B cell (primary cell): Measurements from ENCODE around the gene BEND4. TPM values are rescaled to one million over a fixed set of nuclear protein-coding genes. Genes with fewer than 3 reads are reported as not detected.

Experiments
- ATAC-seq: fragments of 200-7000 bp; cut with Tn5 transposase; one replicate; pipeline ENCODE4 v1.10.0; 2021; ENCODE audit warnings: low read depth, mild to moderate bottlenecking, moderate number of reproducible peaks, moderate library complexity
- CTCF ChIA-PET: fragments of 350-600 bp; sonication (Branson Sonifier 250); formaldehyde crosslinking; loops from one replicate; lab custom pipeline; 2021; ENCODE audit warnings: antibody characterized with exemption, inconsistent platforms; lab: Charles Lee
- POLR2A ChIA-PET: fragments of 350-600 bp; sonication (Branson Sonifier 250); formaldehyde crosslinking; loops from one replicate; lab custom pipeline; 2021; ENCODE audit warnings: antibody characterized with exemption; lab: Charles Lee
- DNase-seq: peaks from one replicate; pipeline ENCODE4 v3.0.0; 2013
- H2AFZ ChIP-seq: 2 replicates; pipeline ENCODE4 v1.6.1; 2012; ENCODE audit warnings: mild to moderate bottlenecking, low read depth, low read length; ENCODE audit not compliant: insufficient read depth, poor library complexity, severe bottlenecking
- H3K27ac ChIP-seq, 2 donors: 1 replicate in 1 of 2; 2 replicates in 1 of 2; pipeline ENCODE4 v1.5.1; 2012 to 2013; ENCODE audit warnings: low read length in 2 of 2, mild to moderate bottlenecking in 2 of 2, moderate library complexity in 1 of 2
- H3K27me3 ChIP-seq, 4 experiments: fragments of 200-600 bp in 1 of 4; sonication (generic) in 1 of 4; replicated peaks in 1 of 4; 1 replicate in 2 of 4; 2 replicates in 2 of 4; pipeline versions ENCODE4 v1.6.1 to v1.7.0; 2013 to 2016; ENCODE audit warnings: low read length in 3 of 4, mild to moderate bottlenecking in 2 of 4, mixed read lengths in 1 of 4, moderate library complexity in 1 of 4; ENCODE audit not compliant: insufficient read depth in 4 of 4, control insufficient read depth in 3 of 4; ENCODE audit errors: control extremely low read depth in 1 of 4
- H3K36me3 ChIP-seq, 2 experiments: replicated peaks in 1 of 2; 1 replicate in 1 of 2; 2 replicates in 1 of 2; pipeline versions ENCODE4 v1.6.1 to v1.7.1; 2013; ENCODE audit warnings: low read length in 1 of 2; ENCODE audit not compliant: insufficient read depth in 2 of 2, control insufficient read depth in 1 of 2; ENCODE audit errors: control extremely low read depth in 1 of 2, extremely low read depth in 1 of 2
- H3K4me1 ChIP-seq, 2 donors: fragments of 200-600 bp in 1 of 2; sonication (generic) in 1 of 2; 1 replicate in 1 of 2; 2 replicates in 1 of 2; pipeline versions ENCODE4 v1.5.1 to v1.6.1; 2013 to 2017; ENCODE audit warnings: low read length in 2 of 2; ENCODE audit not compliant: control insufficient read depth in 2 of 2, insufficient read depth in 2 of 2
- H3K4me2 ChIP-seq: replicated peaks from 2 replicates; pipeline ENCODE3; 2012; ENCODE audit warnings: mild to moderate bottlenecking, low read depth, low read length; ENCODE audit not compliant: poor library complexity, severe bottlenecking
- H3K4me3 ChIP-seq, 5 experiments: fragments of 200-600 bp in 1 of 5; sonication (generic) in 1 of 5; 1 replicate in 3 of 5; 2 replicates in 2 of 5; pipeline versions ENCODE4 v1.5.1 to v1.7.0; 2011 to 2016; ENCODE audit warnings: low read length in 4 of 5, mild to moderate bottlenecking in 4 of 5, low read depth in 2 of 5, control low read depth in 1 of 5, moderate library complexity in 1 of 5; ENCODE audit not compliant: insufficient read depth in 1 of 5; ENCODE audit errors: control extremely low read depth in 1 of 5, extremely low read depth in 1 of 5
- H3K79me2 ChIP-seq: fragments of 200-600 bp; sonication (generic); one replicate; pipeline ENCODE4 v1.6.0; 2016; ENCODE audit warnings: low read length; ENCODE audit not compliant: control insufficient read depth, insufficient read depth
- H3K9ac ChIP-seq: fragments of 200-600 bp; sonication (generic); 2 replicates; pipeline ENCODE4 v1.6.1; 2017; ENCODE audit warnings: mild to moderate bottlenecking, low read length, moderate library complexity
- H3K9me3 ChIP-seq, 3 donors: one replicate each; pipeline versions ENCODE4 v1.6.1 to v1.7.1; 2013; ENCODE audit warnings: low read length in 2 of 3; ENCODE audit not compliant: control insufficient read depth in 2 of 3, insufficient read depth in 1 of 3; ENCODE audit errors: control extremely low read depth in 1 of 3
- H4K20me1 ChIP-seq: 2 replicates; pipeline ENCODE4 v1.6.0; 2012; ENCODE audit warnings: mild to moderate bottlenecking, low read length; ENCODE audit not compliant: insufficient read depth, control insufficient read depth, poor library complexity, severe bottlenecking
- H3K27ac Mint-ChIP-seq: one replicate; pipeline ENCODE4 v1.8.0; 2021; ENCODE audit warnings: mixed read lengths
- H3K27me3 Mint-ChIP-seq: one replicate; pipeline ENCODE4 v1.8.0; 2021; ENCODE audit warnings: mixed read lengths
- H3K4me1 Mint-ChIP-seq: one replicate; pipeline ENCODE4 v1.8.0; 2021; ENCODE audit warnings: mixed read lengths
- H3K4me3 Mint-ChIP-seq: one replicate; pipeline ENCODE4 v1.8.0; 2021; ENCODE audit warnings: mixed read lengths
- H3K9me3 Mint-ChIP-seq: one replicate; pipeline ENCODE4 v1.8.0; 2022; ENCODE audit warnings: mixed read lengths; ENCODE audit not compliant: insufficient read depth
- CTCF ChIP-seq: fragments of 200-600 bp; IDR thresholded peaks from one replicate; pipeline ENCODE4 v1.8.0; 2022; ENCODE audit warnings: antibody characterized with exemption, mild to moderate bottlenecking
- EZH2 ChIP-seq: IDR thresholded peaks from 2 replicates; pipeline ENCODE4 v1.6.1; 2012; ENCODE audit warnings: borderline replicate concordance, low read depth, mild to moderate bottlenecking, moderate library complexity, low read length; ENCODE audit not compliant: insufficient read depth, poor library complexity, severe bottlenecking
- WGBS: methylation state at CpG from one replicate; pipeline ENCODE4 v1.1.5; 2013; ENCODE audit warnings: missing lambda C conversion rate; ENCODE audit not compliant: insufficient coverage; 5-methylcytosine and 5-hydroxymethylcytosine counted together
- intact Hi-C: fragments of 100-400 bp; cut with micrococcal nuclease; formaldehyde crosslinking; loops from one replicate; pipeline ENCODE4 v1.10.0; 2022
- polyA plus RNA-seq: library from polyadenylated mRNA; depleted of rRNA; stranded (reverse); fragments of >200 nt; gene quantifications from 2 replicates; pipeline ENCODE4 v1.2.3, GENCODE V29; 2012
- total RNA-seq, 2 donors: library from RNA; stranded (reverse); fragments of 120-200 nt in 1 of 2; gene quantifications; 1 replicate in 1 of 2; 2 replicates in 1 of 2; pipeline versions ENCODE4 v1.2.3 to v1.2.4, GENCODE V29; 2013 to 2022

The BEND4 gene
- total and polyA plus RNA-seq, 2 donors (not counting 1 experiment from before 2014, with no cell fraction given) = 4.3 to 18.6 TPM

GRCh38 chr4:42151568-42152506 is 618 bp downstream of the BEND4 start:
- Histone ChIP-seq H3K36me3 (no peaks in the 10 kb centered on the region), H3K27me3 (peaks cover 0 to 10% (median 0%) of the 10 kb centered on the region in 4 experiments), H2AFZ (peak overlapping the region; percentile 94), H3K4me1 (peaks cover 15 to 22% of the 10 kb centered on the region in 2 donors), H3K4me2 (peak overlapping the region; percentile 90), H3K9me3 (no peaks in the 10 kb centered on the region), H3K4me3 (peak overlapping the region in 4 of 5 experiments; percentile 68 to 82 (median 78)), H4K20me1 (no peaks in the 10 kb centered on the region), H3K9ac (peak overlapping the region; percentile 78), H3K79me2 (peaks cover 42% of the 10 kb centered on the region), H3K27ac (peak overlapping the region in 1 of 2 donors; percentile 75)
- Mint-ChIP-seq H3K4me1 (peaks cover 35% of the 10 kb centered on the region), H3K4me3 (peak overlapping the region; percentile 92), H3K27ac (peak overlapping the region; percentile 89), H3K27me3 (no peaks in the 10 kb centered on the region), H3K9me3 (no peaks in the 10 kb centered on the region)
- WGBS = under 1% methylated on average over 122 of the region's 122 CpGs
- CTCF ChIA-PET = interaction anchor here (0.5 to 1.9 kb wide), 6 partner anchors 8 to 140 kb away, joined by 3 to 6 read pairs (median 3); no protein-coding TSS in a partner anchor
- intact Hi-C loops = loop anchor here (1.0 to 5.0 kb wide), 4 partner anchors 15 to 505 kb away; partner anchors contain the start of genes ATP8A1 and SLC30A9
- POLR2A ChIA-PET = no interaction called here
- TF ChIP-seq CTCF = no peak
- no peak for TF ChIP-seq EZH2
- DNase-seq = peak; percentile 88
- ATAC-seq = peak; percentile 71
